ENCODE results near the gene SHMT2.

GRCh38 chr12:57198329-57198728 is 31.2 kb upstream of the SHMT2 start:
- TF ChIP-seq CTCF (IDR thresholded peaks at IDR 0.05) (no peak), POLR2A (IDR thresholded peaks at IDR 0.05) (no peak), EP300 (IDR thresholded peaks at IDR 0.05) (no peak)
